HG03103 (cell line): ENCODE data around the gene CTNNA2.

Experiments
- ATAC-seq: cut with Tn5 transposase; IDR thresholded peaks from one replicate; pipeline ENCODE4 v1.9.1; 2021; ENCODE audit warnings: low read depth; ENCODE audit not compliant: unreplicated experiment

CTNNA2 gene

GRCh38 chr2:80499095-80499494 lies 986.2 kb downstream of the CTNNA2 start:
- no peak for ATAC-seq

GRCh38 chr2:80501874-80502624 lies 989.2 kb downstream of the CTNNA2 start:
- ATAC-seq = no peak

- ATAC-seq = no peak
Observed at GRCh38 chr2:80506563-80506962, 993.7 kb downstream of the CTNNA2 start.

GRCh38 chr2:80510716-80511115 lies 997.9 kb downstream of the CTNNA2 start:
- no peak for ATAC-seq

GRCh38 chr2:80515964-80516363 lies 1003.1 kb downstream of the CTNNA2 start:
- ATAC-seq = no peak

- ATAC-seq = no peak
Observed at GRCh38 chr2:80517316-80517715, 1004.5 kb downstream of the CTNNA2 start.

GRCh38 chr2:80519121-80519643 lies 1006.3 kb downstream of the CTNNA2 start:
- ATAC-seq = no peak

GRCh38 chr2:80519699-80520291 lies 1006.9 kb downstream of the CTNNA2 start:
- no peak for ATAC-seq

GRCh38 chr2:80525152-80525551 lies 1012.3 kb downstream of the CTNNA2 start:
- peak; percentile 60 for ATAC-seq

- ATAC-seq = no peak
Observed at GRCh38 chr2:80527119-80527518, 1014.3 kb downstream of the CTNNA2 start.

GRCh38 chr2:80529466-80530165 lies 1016.8 kb downstream of the CTNNA2 start:
- no peak for ATAC-seq

- peak; percentile 65 for ATAC-seq
Observed at GRCh38 chr2:80530442-80531064, 1017.7 kb downstream of the CTNNA2 start.

GRCh38 chr2:80531319-80531718 lies 1018.5 kb downstream of the CTNNA2 start:
- no peak for ATAC-seq

GRCh38 chr2:80545420-80546210 lies 1032.8 kb downstream of the CTNNA2 start:
- ATAC-seq = no peak

- no peak for ATAC-seq
Observed at GRCh38 chr2:80546766-80547165, 1033.9 kb downstream of the CTNNA2 start.

GRCh38 chr2:80547344-80547743 lies 1034.5 kb downstream of the CTNNA2 start:
- ATAC-seq = no peak

- no peak for ATAC-seq
Observed at GRCh38 chr2:80548469-80548868, 1035.6 kb downstream of the CTNNA2 start.

- no peak for ATAC-seq
Observed at GRCh38 chr2:80549901-80550300, 1037.0 kb downstream of the CTNNA2 start.

- ATAC-seq = no peak
Observed at GRCh38 chr2:80560326-80560725, 1047.5 kb downstream of the CTNNA2 start.

- ATAC-seq = no peak
Observed at GRCh38 chr2:80568011-80568410, 1055.2 kb downstream of the CTNNA2 start.
